Measurements from ENCODE around the gene SMAD9.

DNA sequence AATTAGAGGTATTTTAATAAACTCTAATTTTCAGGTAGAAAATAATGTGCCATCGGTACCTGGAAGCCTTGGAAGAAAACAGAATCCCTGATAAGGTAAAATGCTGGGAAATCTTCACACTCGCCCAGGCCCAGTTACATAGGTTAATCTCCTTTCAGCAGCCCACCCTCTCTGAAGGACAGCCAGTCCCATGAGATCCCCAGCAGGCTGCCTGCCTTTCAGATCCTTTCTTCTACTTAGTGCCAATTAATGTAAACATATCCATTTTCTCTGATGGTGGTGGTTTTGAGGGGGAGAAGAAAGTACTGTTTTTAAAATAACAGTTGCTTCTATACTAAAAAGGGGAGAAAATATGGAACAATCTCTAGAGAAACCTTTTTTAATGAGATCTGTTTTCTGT is 12.2 kb downstream of the SMAD9 start:
- no peak for TF ChIP-seq POLR2A (IDR thresholded peaks at IDR 0.05)
- TF ChIP-seq, protein P1, sequence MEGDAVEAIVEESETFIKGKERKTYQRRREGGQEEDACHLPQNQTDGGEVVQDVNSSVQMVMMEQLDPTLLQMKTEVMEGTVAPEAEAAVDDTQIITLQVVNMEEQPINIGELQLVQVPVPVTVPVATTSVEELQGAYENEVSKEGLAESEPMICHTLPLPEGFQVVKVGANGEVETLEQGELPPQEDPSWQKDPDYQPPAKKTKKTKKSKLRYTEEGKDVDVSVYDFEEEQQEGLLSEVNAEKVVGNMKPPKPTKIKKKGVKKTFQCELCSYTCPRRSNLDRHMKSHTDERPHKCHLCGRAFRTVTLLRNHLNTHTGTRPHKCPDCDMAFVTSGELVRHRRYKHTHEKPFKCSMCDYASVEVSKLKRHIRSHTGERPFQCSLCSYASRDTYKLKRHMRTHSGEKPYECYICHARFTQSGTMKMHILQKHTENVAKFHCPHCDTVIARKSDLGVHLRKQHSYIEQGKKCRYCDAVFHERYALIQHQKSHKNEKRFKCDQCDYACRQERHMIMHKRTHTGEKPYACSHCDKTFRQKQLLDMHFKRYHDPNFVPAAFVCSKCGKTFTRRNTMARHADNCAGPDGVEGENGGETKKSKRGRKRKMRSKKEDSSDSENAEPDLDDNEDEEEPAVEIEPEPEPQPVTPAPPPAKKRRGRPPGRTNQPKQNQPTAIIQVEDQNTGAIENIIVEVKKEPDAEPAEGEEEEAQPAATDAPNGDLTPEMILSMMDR (IDR thresholded peaks at IDR 0.05 in 8 of 11, conservative IDR thresholded peaks at IDR 0.05 in 3 of 11): no peak
- TF ChIP-seq POLR2AphosphoS5 (IDR thresholded peaks at IDR 0.05): no peak
